ENCODE results near the gene RNASEH2A.

The RNASEH2A gene

GRCh38 chr19:12856653-12857052 lies 50.3 kb downstream of the RNASEH2A start:
- in situ Hi-C loops (cut with MboI; ENCODE audit: low sequenced_read_pairs), result no loop called here

- in situ Hi-C loops (cut with MboI; ENCODE audit: low sequenced_read_pairs), result no loop called here
Observed at GRCh38 chr19:12858041-12858928, 51.9 kb downstream of the RNASEH2A start.

- in situ Hi-C loops (cut with MboI; ENCODE audit: low sequenced_read_pairs), result no loop called here
Observed at GRCh38 chr19:12859546-12859945, 53.2 kb downstream of the RNASEH2A start.
